RWPE2 (cell line): Measurements from ENCODE around the gene HOXA13.

ENCODE experiments used
- ATAC-seq: fragments of 200-7000 bp; cut with Tn5 transposase; 3 replicates; pipeline ENCODE4 v1.9.1; 2021; ENCODE audit warnings: low read depth
- DNase-seq: peaks from one replicate; pipeline ENCODE4 v3.0.0-alpha.2; 2020; ENCODE audit warnings: low spot score
- H3K27ac ChIP-seq: fragments of 450-650 bp; 2 replicates; pipeline ENCODE4 v1.5.1; 2017; ENCODE audit warnings: mild to moderate bottlenecking; ENCODE audit not compliant: poor library complexity, severe bottlenecking
- H3K27me3 ChIP-seq: fragments of 250-450 bp; sonication (Bioruptor Pico); 2 replicates; pipeline ENCODE4 v1.5.1; 2021; ENCODE audit warnings: mild to moderate bottlenecking, moderate library complexity; ENCODE audit not compliant: insufficient read depth, poor library complexity, severe bottlenecking
- H3K36me3 ChIP-seq: fragments of 250-450 bp; sonication (Bioruptor Pico); 2 replicates; pipeline ENCODE4 v1.5.1; 2020; ENCODE audit warnings: low read depth, mild to moderate bottlenecking, moderate library complexity
- H3K4me1 ChIP-seq: fragments of 250-450 bp; sonication (Bioruptor Pico); 2 replicates; pipeline ENCODE4 v1.5.1; 2021; ENCODE audit warnings: mild to moderate bottlenecking, moderate library complexity; ENCODE audit not compliant: insufficient read depth, poor library complexity, severe bottlenecking
- H3K4me3 ChIP-seq: fragments of 250-450 bp; sonication (Bioruptor Pico); 2 replicates; pipeline ENCODE4 v1.5.1; 2021; ENCODE audit warnings: mild to moderate bottlenecking, moderate library complexity; ENCODE audit not compliant: severe bottlenecking
- H3K9me3 ChIP-seq: fragments of 250-450 bp; sonication (Bioruptor Pico); 2 replicates; pipeline ENCODE4 v1.5.1; 2021; ENCODE audit warnings: mild to moderate bottlenecking, moderate library complexity; ENCODE audit not compliant: severe bottlenecking
- TF ChIP-seq, protein P1 (sequence below): fragments of 450-650 bp; IDR thresholded peaks from one replicate; pipeline ENCODE4 v1.5.1; 2017; ENCODE audit warnings: mild to moderate bottlenecking, moderate library complexity; ENCODE audit not compliant: poor library complexity, severe bottlenecking

HOXA13 gene

DNA sequence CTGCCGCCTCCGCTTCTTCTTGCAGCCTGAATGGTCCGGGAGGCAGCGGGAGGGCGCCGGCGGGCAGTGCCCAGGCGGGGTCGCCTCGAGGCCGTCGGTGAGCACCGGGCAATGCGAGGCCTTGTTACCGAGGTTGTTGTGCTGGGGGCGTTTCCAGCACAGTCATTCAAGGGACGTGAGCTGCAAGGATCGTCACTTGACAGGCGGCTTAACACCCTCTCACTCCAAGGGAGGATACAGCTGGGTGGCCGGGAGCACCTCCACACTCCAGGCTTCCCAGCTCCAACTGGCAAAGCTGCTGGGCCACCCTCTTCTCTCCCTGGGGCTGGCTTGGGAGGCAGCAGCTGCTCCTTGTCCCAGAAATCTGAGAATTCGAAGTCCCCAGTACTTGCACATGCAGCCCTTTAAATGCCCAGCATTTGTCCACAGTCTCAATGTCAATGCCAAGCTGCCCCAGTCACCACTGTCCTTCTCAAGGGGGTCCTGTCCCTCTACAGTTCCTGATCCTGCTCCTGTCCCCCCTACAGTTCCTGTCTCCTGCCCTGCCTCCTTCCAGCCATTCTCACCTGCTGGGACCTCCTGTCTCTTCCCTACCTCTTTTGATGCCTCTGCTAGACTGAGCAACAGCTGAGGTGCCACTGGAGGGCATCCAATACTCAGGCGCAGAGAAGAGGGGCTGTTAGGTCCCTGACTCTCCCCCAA, 10.4 kb downstream of the HOXA13 start:
- Histone ChIP-seq H3K27me3 (no peaks in the 10 kb centered on the region), H3K4me3 (peak overlapping the region; percentile 49), H3K9me3 (no peaks in the 10 kb centered on the region), H3K4me1 (peaks cover 33% of the 10 kb centered on the region), H3K36me3 (peaks cover 4% of the 10 kb centered on the region; the same call in 1 of the 2 replicates), H3K27ac (peak overlapping the region; percentile 92)
- TF ChIP-seq, protein P1, sequence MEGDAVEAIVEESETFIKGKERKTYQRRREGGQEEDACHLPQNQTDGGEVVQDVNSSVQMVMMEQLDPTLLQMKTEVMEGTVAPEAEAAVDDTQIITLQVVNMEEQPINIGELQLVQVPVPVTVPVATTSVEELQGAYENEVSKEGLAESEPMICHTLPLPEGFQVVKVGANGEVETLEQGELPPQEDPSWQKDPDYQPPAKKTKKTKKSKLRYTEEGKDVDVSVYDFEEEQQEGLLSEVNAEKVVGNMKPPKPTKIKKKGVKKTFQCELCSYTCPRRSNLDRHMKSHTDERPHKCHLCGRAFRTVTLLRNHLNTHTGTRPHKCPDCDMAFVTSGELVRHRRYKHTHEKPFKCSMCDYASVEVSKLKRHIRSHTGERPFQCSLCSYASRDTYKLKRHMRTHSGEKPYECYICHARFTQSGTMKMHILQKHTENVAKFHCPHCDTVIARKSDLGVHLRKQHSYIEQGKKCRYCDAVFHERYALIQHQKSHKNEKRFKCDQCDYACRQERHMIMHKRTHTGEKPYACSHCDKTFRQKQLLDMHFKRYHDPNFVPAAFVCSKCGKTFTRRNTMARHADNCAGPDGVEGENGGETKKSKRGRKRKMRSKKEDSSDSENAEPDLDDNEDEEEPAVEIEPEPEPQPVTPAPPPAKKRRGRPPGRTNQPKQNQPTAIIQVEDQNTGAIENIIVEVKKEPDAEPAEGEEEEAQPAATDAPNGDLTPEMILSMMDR: peak; percentile 8
- ATAC-seq: peak; percentile 3
- DNase-seq: peak; percentile 58

DNA sequence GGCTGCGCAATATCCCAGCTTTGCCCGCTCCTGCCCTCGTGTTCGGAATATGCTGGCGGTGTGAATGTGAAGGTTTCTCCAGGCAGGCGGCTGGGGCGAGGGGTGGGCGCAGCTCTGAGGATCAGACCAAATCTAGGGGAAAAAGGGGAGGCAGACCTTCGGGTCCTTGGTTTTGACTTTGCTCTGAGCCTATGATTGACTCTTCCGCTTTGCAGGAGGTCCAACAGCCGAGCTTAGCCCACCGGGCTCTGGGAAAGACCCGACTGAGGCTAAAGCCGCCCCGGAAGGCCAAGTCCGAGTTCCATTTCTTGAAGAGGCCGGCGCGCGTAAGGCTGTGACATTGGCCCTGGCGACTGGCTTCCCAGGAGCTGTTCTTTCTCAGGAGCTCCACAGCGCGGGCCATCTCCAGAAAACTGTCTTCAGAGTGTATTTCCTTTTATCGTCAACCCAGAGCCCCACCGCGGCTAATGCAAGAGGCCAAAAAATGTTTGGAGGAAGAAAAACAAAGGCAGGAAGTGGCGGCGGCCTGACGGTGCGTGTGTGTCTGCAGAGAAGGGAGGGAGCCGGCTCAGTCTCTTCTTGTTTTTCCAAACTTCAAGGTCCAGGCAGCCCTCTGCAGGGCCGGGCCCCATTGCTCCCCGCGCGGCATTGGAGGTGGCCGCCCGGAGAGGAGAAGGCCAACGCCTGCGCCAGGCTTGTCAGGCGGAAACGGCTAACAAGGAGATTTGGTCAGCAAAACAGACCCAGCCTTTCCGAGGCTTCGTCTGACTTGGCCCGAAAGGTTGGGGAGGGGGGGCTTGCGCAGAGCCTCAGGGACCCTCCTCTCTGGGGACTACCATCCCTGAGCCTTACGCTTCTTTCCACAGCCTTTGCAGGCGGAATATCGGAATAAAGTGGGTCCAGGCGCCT, 11.3 kb downstream of the HOXA13 start:
- Histone ChIP-seq H3K4me1 (peaks cover 33% of the 10 kb centered on the region), H3K27ac (peak overlapping the region; percentile 92), H3K9me3 (no peaks in the 10 kb centered on the region), H3K4me3 (peak overlapping the region; percentile 49), H3K36me3 (no peaks in the 10 kb centered on the region), H3K27me3 (no peaks in the 10 kb centered on the region)
- TF ChIP-seq, protein P1: no peak
- ATAC-seq: 0 out of 3 replicates have a peak, but pooled peaks have one; percentile 1
- peak; percentile 71 for DNase-seq

DNA sequence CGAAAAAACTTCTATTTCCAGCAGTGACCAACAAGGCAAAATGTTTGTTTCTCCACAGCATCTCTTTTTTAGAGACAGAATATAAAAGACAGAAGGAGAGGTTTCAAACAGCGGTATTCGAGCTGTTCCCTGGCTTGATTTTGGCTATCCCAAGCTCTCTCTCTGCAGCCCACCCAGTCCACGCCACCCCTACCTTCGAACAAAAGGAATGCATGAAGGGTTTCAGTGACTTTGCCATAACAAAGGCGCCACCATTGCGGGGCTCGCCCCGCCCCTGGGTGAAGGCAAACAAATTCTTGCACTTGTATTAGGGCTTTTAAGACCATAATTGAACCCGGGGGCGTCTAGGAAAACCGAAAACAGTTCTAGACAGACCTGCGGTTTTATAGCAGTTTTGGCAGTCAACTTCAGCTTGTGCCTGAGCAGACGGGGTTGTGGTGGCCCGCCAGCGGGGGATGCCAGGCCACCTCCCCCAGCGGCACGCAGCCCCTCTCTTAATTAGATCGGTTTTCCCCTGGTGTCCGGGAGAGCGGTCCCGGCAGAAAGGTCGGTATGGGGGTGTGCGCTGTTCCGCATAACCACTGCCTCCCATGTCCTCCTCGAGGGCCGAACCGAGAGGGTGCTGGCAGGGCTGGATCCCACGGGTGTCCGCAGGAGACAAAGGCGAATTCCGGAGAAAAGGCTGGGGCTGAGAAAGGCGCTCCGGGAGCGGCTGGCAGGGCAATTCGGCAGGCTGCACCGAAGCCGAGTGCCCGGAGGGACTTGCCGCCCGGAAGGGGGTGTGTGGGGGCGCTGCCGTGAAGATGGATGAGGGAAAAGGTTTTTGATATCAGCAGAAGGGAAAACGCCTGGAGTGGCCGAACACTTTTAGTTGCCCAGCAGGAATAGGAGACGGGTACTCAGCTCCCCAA, 12.2 kb downstream of the HOXA13 start:
- Histone ChIP-seq H3K9me3 (no peaks in the 10 kb centered on the region), H3K27me3 (no peaks in the 10 kb centered on the region), H3K36me3 (no peaks in the 10 kb centered on the region), H3K4me3 (peak overlapping the region; percentile 49), H3K4me1 (peaks cover 33% of the 10 kb centered on the region), H3K27ac (peak overlapping the region; percentile 92)
- TF ChIP-seq, protein P1: no peak
- no peak for ATAC-seq
- peak; percentile 54 for DNase-seq

DNA sequence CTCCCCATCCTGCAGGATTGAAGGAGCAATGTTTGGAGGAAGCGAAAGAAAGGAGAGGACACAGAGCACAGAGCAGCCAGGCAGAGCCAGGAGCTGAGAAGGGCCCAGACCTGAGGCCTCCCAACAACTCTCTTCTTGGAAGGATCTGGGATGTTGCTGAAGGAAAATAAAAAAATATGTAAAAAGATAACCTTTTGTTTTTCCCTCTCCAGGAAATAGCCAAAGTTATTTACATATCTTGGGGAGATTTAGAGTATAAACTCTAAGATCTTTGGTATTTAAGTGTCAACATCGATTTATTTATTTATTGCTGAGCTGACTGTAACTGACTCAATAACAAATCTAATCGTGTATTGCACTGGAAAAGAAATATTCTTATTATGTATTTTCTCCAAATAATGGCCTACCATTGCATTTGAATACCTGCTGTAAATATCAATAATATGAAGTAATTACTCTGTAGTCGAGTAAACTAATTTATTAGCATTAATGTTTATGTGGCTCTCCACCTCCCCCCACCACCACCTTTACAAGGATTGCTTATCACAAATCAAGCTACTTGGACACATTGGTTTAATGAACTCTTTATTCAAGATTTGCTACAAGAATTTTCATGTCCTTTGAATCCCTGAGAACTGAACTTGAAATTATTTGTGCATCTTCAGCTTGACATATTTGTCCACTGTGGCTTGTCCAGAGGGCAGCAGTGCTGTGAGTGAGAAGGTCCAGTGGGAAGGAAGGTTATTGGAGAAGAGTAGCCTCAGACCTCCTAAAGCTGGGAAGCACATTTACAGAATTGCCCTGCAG, 13.0 kb downstream of the HOXA13 start:
- H3K36me3 ChIP-seq: no peaks in the 10 kb centered on the region
- H3K27me3 ChIP-seq: no peaks in the 10 kb centered on the region
- peaks cover 33% of the 10 kb centered on the region for H3K4me1 ChIP-seq
- H3K9me3 ChIP-seq: no peaks in the 10 kb centered on the region
- H3K4me3 ChIP-seq: peak overlapping the region; percentile 49
- no peak for DNase-seq
- peak; percentile 8; the same call in 1 of the 3 replicates for ATAC-seq
- TF ChIP-seq, protein P1: no peak
- peak overlapping the region; percentile 92 for H3K27ac ChIP-seq
